Stomach smooth muscle (tissue), 2 donors: ENCODE results near the gene KRT75.

Experiments used
- H3K27ac ChIP-seq: one replicate; pipeline ENCODE4 v1.7.0; 2013; ENCODE audit warnings: mild to moderate bottlenecking, low read length, inconsistent platforms
- H3K27me3 ChIP-seq, 2 donors: one replicate each; pipeline ENCODE4 v1.7.0; 2013; ENCODE audit warnings: low read length in 2 of 2; ENCODE audit not compliant: insufficient read depth in 2 of 2, control insufficient read depth in 1 of 2
- H3K36me3 ChIP-seq, 2 donors: one replicate each; pipeline ENCODE4 v1.7.0; 2013; ENCODE audit warnings: low read length in 2 of 2; ENCODE audit not compliant: control insufficient read depth in 2 of 2, insufficient read depth in 2 of 2
- H3K4me1 ChIP-seq: one replicate; pipeline ENCODE4 v1.7.0; 2013; ENCODE audit warnings: low read length; ENCODE audit not compliant: control insufficient read depth, insufficient read depth
- H3K4me3 ChIP-seq, 2 donors: one replicate each; pipeline ENCODE4 v1.7.0; 2013; ENCODE audit warnings: low read length in 2 of 2
- H3K9ac ChIP-seq, 2 donors: one replicate each; pipeline ENCODE4 v1.7.0; 2013; ENCODE audit warnings: low read length in 2 of 2, mild to moderate bottlenecking in 1 of 2
- H3K9me3 ChIP-seq, 2 donors: one replicate each; pipeline ENCODE4 v1.7.0; 2013; ENCODE audit warnings: low read length in 2 of 2; ENCODE audit not compliant: control insufficient read depth in 2 of 2
- donor health status: healthy.
- donor health status: Pancreatic carcinoma.

KRT75 gene

DNA sequence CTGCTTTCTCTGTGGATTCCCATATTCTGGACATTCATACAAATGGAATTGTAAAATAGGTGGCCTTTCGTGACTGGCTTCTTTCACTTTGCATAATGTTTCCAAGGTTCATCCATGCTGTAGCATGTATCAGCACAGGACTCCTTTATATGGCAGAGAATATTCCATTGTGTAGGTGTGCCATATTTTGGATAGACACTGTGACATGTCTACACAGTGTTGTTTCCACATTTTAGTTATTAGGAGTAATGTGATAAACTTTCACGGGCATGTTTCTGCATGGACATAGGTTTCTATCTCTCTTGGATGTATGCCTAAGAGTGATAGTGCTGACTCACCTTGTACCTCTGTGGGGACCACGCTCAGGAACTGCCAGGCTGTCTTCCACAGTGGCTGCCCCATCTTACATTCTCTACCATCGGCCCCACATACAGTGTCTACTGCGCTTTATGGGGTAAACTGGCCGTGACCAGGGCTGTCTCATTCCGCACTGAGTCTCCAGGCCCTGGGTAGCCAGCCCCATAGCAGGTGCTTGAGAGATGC is 41.6 kb downstream of the KRT75 start:
- no peak overlapping the region for H3K4me3 ChIP-seq
- peaks cover 4 to 5% of the 10 kb centered on the region in 2 donors for H3K27me3 ChIP-seq
- H3K9me3 ChIP-seq, result no peaks in the 10 kb centered on the region
- H3K36me3 ChIP-seq, result no peaks in the 10 kb centered on the region
- H3K9ac ChIP-seq, result no peak overlapping the region
- no peak overlapping the region for H3K27ac ChIP-seq
- H3K4me1 ChIP-seq, result peaks cover 10% of the 10 kb centered on the region

- H3K9me3 ChIP-seq, result no peaks in the 10 kb centered on the region
- H3K4me3 ChIP-seq, result no peak overlapping the region
- H3K27ac ChIP-seq, result peak overlapping the region; percentile 37
- H3K36me3 ChIP-seq, result no peaks in the 10 kb centered on the region
- peak overlapping the region in 1 of 2 donors; percentile 21 for H3K9ac ChIP-seq
- peaks cover 4% of the 10 kb centered on the region in 2 donors for H3K27me3 ChIP-seq
- peaks cover 10% of the 10 kb centered on the region for H3K4me1 ChIP-seq
These were observed 42.6 kb downstream of the KRT75 start for GRCh38 chr12:52391618-52392002.

GRCh38 chr12:52390739-52391617 is 43.2 kb downstream of the KRT75 start:
- Histone ChIP-seq H3K27me3 (peaks cover 3 to 4% of the 10 kb centered on the region in 2 donors), H3K36me3 (no peaks in the 10 kb centered on the region), H3K9me3 (no peaks in the 10 kb centered on the region), H3K9ac (peak overlapping the region in 1 of 2 donors; percentile 21), H3K27ac (peak overlapping the region; percentile 37), H3K4me1 (peaks cover 10% of the 10 kb centered on the region), H3K4me3 (no peak overlapping the region)

DNA sequence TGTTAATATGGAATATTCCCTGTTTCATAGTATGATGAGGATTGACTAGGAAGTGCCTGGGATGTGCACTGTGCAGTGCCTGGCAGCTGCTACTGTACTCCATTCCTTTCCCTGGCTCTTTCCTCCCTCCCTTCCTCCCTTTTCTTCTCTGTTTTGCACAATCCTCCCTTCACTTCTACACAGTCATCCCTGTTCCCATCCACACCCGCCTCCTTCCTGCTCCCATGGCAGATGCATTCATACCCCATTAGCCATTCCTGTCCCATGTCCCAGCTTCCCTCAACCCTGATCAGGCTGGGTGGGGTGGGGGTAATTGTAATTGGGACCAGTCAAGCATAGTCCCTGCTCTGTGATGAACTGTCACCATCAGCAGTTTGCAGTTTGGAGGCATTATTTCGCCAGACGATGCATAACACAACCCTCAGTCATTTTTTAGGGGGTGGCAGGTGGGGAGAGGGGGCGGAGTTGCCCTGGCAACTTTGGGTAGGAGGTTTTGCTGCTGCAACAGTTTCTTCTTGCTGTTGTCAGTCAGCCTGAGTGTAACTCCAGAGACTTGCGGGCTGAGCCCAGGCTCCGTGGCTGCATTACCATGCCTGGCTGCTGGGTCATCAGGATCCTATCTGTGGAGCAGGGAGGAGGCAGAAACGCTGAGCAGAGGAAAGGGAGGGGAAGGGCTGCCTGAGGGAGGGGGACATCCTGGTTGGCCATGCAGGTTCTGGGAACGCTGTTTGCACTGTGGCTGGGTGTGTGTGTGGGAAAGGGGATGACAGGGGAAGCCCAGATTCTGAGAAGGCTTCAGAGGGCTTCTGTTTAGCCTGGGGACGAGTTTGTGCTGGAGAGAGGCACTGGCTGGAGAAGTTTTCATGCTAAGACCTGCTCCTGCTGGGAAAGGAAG is 44.6 kb downstream of the KRT75 start:
- Histone ChIP-seq H3K9me3 (no peaks in the 10 kb centered on the region), H3K9ac (no peak overlapping the region), H3K4me3 (no peak overlapping the region), H3K27me3 (peaks cover 3 to 4% of the 10 kb centered on the region in 2 donors), H3K4me1 (peaks cover 10% of the 10 kb centered on the region), H3K36me3 (no peaks in the 10 kb centered on the region), H3K27ac (no peak overlapping the region)

DNA sequence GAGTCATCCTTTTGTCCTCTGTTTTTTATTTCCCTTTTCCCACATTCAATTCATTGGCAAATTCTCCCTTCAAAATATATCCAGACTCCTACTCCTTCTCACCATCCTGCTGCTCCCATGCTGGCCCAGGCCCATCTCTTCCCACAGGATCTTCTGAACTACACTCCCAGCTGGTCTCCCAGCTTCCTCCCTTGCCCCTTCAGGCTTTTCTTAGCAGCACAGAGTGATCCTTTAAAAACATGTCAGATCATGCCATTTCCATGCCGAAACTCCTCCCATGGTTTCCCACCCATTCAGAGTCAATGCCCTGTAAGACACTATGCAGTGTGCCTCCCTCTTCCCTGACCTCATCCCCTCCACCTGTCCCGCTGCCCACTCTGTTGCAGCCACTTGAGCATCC is 46.3 kb downstream of the KRT75 start:
- Histone ChIP-seq H3K4me3 (no peak overlapping the region), H3K27ac (no peak overlapping the region), H3K36me3 (no peaks in the 10 kb centered on the region), H3K9me3 (no peaks in the 10 kb centered on the region), H3K27me3 (peaks cover 4 to 6% of the 10 kb centered on the region in 2 donors), H3K9ac (no peak overlapping the region), H3K4me1 (peaks cover 10% of the 10 kb centered on the region)

DNA sequence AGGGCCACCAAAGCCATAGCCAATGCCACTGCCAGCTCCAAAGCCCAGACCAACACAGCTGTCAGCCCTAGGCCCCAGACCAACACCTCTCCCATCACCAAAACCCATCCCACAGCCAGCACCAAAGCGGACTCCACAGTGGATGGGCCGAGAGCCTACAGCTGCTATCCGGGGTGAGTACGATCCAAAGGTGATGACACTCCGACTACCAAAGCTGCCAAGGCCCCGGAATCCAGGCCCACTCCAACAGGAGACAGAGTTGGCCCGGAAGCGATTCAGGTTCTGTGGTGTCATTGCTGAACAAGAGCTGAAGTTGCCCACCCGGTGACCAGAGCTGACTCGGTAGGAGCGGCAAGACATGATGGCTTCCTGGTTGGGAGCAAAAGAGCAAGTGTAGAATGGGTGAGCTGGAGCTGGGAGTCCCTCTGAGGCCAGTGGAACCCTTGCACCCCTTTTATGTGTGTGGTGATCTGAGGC is 48.9 kb downstream of the KRT75 start, which contains the start of gene KRT84:
Gene KRT84, minus strand, starts transcription at position 427 of the 477 bp plus-strand sequence. Its CDS starts 67 bp downstream, at position 360.
- Histone ChIP-seq H3K9me3 (no peaks in the 10 kb centered on the region), H3K27ac (no peak within 1 kb of the TSS), H3K4me1 (no peaks in the 10 kb centered on the region), H3K9ac (no peak within 1 kb of the TSS), H3K36me3 (no peaks in the 10 kb centered on the region), H3K27me3 (peaks cover 4 to 6% of the 10 kb centered on the region in 2 donors), H3K4me3 (no peak within 1 kb of the TSS)

DNA sequence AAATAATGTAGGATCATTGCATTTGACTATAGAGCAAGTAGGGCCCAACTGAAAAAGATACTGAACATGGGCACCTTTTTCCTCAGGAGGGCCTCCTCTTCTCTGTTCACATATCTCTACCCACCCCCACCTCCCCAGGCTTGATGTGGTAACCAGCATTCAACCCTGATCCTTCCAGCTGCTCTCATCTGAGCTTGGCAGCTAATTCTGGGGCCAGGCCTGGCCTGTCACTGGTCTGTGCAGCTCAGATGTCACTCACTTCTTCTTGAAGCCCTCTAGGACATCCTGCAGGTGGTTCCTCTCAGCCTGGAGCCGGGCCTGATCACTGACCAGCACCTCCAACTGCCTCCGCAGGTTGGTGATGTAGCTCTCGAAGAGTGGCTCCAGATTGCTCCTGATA is 50.8 kb downstream of the KRT75 start:
- no peaks in the 10 kb centered on the region for H3K4me1 ChIP-seq
- H3K9ac ChIP-seq, result no peak overlapping the region
- H3K36me3 ChIP-seq, result no peaks in the 10 kb centered on the region
- H3K27ac ChIP-seq, result no peak overlapping the region
- no peaks in the 10 kb centered on the region for H3K9me3 ChIP-seq
- peaks cover 4 to 5% of the 10 kb centered on the region in 2 donors for H3K27me3 ChIP-seq
- no peak overlapping the region for H3K4me3 ChIP-seq

DNA sequence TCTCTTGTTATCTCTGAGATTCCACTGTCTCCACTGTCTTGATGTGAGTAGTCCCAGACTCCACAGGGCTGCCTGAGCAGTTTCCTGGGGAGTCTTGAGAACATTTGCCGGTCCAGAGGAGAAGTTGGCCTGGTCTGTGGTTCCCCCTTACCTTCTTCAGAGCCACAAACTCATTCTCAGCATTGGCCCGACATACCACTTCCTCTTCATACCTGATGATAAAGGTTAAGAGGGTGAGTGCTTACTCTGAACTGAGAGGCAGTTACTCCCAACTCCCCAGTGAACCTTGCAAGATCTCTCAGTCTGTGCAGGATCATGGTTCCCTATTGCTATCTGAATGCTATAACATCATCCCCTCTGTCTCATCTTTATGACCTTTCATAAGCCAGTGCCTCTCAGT is 51.3 kb downstream of the KRT75 start:
- Histone ChIP-seq H3K27me3 (peaks cover 0 to 3% of the 10 kb centered on the region in 2 donors), H3K4me3 (no peak overlapping the region), H3K27ac (no peak overlapping the region)

DNA sequence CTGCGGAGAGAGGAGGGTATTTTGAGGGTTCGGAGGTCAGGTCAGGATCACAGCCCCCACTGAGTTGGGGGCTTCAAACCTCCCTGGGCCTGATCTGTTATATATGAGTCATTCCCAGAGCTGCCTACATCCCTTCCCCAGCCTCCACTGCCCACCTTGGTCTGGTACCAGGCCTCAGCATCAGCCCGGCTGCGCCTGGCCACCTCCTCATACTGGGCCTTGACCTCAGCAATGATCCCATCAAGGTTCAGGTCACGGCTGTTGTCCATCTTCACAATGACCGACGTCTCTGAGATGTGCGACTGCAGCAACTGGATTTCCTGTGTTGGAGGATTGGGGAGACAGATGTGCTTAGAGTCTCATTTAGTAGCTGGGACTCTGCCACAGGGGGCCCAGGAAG is 53.0 kb downstream of the KRT75 start:
- Histone ChIP-seq H3K9ac (no peak overlapping the region), H3K27me3 (peaks cover 0 to 3% of the 10 kb centered on the region in 2 donors), H3K4me3 (no peak overlapping the region), H3K9me3 (no peaks in the 10 kb centered on the region), H3K4me1 (no peaks in the 10 kb centered on the region), H3K27ac (no peak overlapping the region), H3K36me3 (no peaks in the 10 kb centered on the region)

More for the DNA sequence above, 51.3 kb downstream of the KRT75 start:
- no peaks in the 10 kb centered on the region for H3K36me3 ChIP-seq
- H3K4me1 ChIP-seq, result no peaks in the 10 kb centered on the region
- no peak overlapping the region for H3K9ac ChIP-seq
- no peaks in the 10 kb centered on the region for H3K9me3 ChIP-seq

GRCh38 chr12:52380271-52380694 is 53.9 kb downstream of the KRT75 start:
- Histone ChIP-seq H3K9me3 (no peaks in the 10 kb centered on the region), H3K9ac (no peak overlapping the region), H3K36me3 (no peaks in the 10 kb centered on the region), H3K27me3 (peaks cover 0 to 3% of the 10 kb centered on the region in 2 donors), H3K4me1 (no peaks in the 10 kb centered on the region), H3K4me3 (no peak overlapping the region), H3K27ac (no peak overlapping the region)
